GM20000 (cell line): ENCODE measurements around the gene ST3GAL3.

ENCODE experiments used
- DNase-seq: peaks from one replicate; pipeline ENCODE4 v3.0.0; 2012; ENCODE audit warnings: low spot score
- CTCF ChIP-seq: IDR thresholded peaks from 2 replicates; pipeline ENCODE4 v1.5.1; 2012; ENCODE audit warnings: mild to moderate bottlenecking, control low read depth; ENCODE audit errors: extremely low read depth, missing control alignments

The ST3GAL3 gene

GRCh38 chr1:43736819-43737218 lies 29.5 kb downstream of the ST3GAL3 start:
- TF ChIP-seq CTCF = no peak

GRCh38 chr1:43742026-43742425 lies 34.7 kb downstream of the ST3GAL3 start:
- DNase-seq = no peak
- no peak for TF ChIP-seq CTCF

More at GRCh38 chr1:43736819-43737218, 29.5 kb downstream of the ST3GAL3 start:
- no peak for DNase-seq

GRCh38 chr1:43743206-43743605 lies 35.9 kb downstream of the ST3GAL3 start:
- no peak for DNase-seq
- TF ChIP-seq CTCF = no peak

GRCh38 chr1:43747736-43748135 lies 40.4 kb downstream of the ST3GAL3 start:
- no peak for TF ChIP-seq CTCF
- DNase-seq = no peak

GRCh38 chr1:43750083-43750482 lies 42.7 kb downstream of the ST3GAL3 start:
- TF ChIP-seq CTCF = no peak
- no peak for DNase-seq

GRCh38 chr1:43753422-43753821 lies 46.1 kb downstream of the ST3GAL3 start:
- TF ChIP-seq CTCF = no peak
- peak; percentile 26 for DNase-seq

GRCh38 chr1:43754892-43755291 lies 47.6 kb downstream of the ST3GAL3 start:
- no peak for TF ChIP-seq CTCF
- DNase-seq = no peak
